Right renal cortex interstitium (tissue), 3 donors: ENCODE results near the gene ENOSF1. TPM values are rescaled to one million over a fixed set of nuclear protein-coding genes. Genes with fewer than 3 reads are reported as not detected.
"Not testable (repeated sequence)": the region's sequence is repeated elsewhere in the genome, so short reads cannot be mapped to it uniquely, and the experiment has no call there.

Experiments used
- DNase-seq, 3 donors: peaks; one replicate each; pipeline ENCODE4 v3.0.0-alpha.2; 2013; ENCODE audit warnings: low read depth in 3 of 3, low spot score in 2 of 3
- polyA plus RNA-seq, 3 donors: library from polyadenylated mRNA; unstranded; fragments of 120-200 nt; gene quantifications; one replicate each; pipeline ENCODE4 v1.2.1, GENCODE V29; 2013; ENCODE audit not compliant: insufficient read length in 3 of 3

The ENOSF1 gene
- polyA plus RNA-seq, 3 donors = 69.8 to 72.7 (median 69.8) TPM

DNA sequence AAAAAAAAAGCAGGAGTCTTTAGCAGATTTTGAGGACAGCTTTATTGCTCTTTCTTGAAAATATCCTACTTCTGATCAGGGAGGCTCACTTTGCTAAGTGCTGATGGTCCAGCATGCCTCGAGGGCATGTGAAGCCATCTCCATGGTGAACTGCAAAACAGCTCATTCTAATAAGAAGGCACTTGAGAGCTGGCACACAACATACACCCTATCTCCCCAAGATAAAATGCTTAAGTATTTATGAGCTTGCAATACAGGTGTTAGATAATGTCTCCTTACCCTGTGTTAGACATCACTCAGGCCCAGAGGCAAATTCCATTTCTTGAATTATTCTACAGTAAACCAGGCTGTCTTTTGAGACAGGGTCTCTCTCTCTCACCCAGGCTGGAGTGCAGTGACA lies 2.7 kb downstream of the ENOSF1 start:
- DNase-seq = no peak

GRCh38 chr18:708096-708495 lies 4.3 kb downstream of the ENOSF1 start:
- DNase-seq = no peak

GRCh38 chr18:706405-706804 lies 6.0 kb downstream of the ENOSF1 start:
- no peak for DNase-seq

DNA sequence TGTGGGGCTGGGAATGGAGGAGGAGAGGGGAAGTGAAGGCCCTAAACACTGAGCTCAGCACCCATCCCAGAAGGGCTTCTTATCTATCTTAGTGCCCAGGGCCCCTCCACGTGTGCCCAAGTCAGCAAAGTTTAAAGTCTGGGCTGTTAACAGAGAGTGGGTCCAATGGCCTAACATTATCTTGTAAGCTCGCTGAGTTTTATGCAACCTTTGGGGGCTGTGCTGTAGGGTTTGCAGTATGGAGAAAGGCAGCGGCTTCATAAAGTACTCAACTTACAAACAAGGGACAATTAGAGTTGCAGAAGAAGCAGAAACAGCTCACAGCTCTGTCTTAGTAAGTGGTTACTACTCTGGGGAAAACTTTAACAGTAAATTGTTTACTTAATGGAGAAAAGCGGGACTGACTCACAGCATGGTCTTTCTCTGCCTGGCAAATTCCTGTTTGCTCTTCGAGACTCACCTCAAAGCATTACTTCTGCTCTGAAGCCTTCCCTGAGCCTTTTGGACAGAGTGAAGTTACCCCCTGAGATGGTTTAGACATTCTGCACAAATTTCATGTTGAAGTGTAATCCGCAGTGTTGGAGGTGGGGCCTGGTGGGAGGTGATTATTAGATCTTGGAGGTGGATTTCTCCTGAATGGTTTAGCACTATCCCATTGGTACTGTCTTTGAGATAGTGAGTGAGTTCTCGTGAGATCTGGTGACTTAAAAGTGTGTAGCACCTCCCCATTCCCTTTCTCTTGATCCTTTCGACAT lies 9.0 kb downstream of the ENOSF1 start:
- DNase-seq = no peak

DNA sequence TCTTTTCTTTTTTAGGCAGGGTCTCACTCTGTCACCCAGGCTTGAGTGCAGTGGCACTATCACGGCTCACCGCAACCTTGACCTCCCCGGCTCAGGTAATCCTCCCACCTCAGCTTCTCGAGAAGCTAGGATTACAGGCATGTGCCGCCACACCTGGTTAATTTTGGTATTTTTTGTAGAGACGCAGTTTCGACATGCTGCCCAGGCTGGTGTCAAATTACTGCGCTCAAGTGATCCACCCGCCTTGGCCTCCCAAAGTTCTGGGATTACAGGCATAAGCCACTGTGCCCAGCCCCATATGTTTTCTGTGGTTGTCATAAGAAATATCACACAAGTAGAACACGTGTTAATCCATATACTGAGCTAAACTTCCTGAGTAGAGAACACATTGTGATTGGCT lies 14.6 kb downstream of the ENOSF1 start:
- peak in 1 of 3 donors; percentile 21 for DNase-seq

GRCh38 chr18:697012-697411 lies 15.4 kb downstream of the ENOSF1 start:
- DNase-seq = no peak

- DNase-seq = no peak
These were observed 18.8 kb downstream of the ENOSF1 start for GRCh38 chr18:693466-694187.

DNA sequence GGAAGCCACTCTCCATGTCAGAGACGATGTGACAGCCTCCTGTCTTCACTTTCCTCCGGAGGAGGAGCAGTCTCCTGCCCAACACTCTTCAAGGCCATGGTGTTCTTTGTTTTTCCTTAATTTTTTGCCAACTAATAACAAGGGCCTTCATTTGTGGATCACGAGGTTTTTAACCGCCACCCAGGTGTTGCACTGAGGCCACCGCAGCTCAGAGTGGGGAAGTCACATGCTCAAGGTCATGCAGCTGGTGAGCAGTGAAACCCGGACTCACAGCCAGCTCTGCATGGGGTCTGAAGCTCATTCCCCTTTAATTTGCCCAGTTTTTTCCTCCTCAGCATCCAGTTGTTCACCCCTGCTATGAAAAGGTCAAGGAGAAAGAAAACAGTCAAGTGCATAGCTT lies 19.6 kb downstream of the ENOSF1 start:
- DNase-seq = no peak

DNA sequence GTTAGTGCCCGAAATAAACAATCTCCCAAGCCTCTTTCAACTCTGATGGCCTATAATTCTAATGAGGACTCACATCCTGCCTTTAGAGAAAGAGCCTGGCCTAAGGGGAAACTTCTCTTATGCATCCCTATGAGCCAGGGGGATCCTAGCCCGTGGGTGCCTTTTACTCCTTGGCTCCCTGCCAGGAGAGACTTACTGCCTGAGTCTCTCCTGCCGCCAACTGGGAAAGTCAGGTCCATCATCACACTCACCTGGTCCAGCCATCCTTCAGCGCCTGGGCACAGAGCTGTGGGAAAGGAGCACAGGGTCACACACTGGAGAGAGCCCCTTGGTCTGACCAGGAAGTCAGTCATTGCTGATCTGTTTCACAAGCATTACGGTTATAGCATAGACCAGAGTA lies 24.1 kb downstream of the ENOSF1 start:
- no peak for DNase-seq

DNA sequence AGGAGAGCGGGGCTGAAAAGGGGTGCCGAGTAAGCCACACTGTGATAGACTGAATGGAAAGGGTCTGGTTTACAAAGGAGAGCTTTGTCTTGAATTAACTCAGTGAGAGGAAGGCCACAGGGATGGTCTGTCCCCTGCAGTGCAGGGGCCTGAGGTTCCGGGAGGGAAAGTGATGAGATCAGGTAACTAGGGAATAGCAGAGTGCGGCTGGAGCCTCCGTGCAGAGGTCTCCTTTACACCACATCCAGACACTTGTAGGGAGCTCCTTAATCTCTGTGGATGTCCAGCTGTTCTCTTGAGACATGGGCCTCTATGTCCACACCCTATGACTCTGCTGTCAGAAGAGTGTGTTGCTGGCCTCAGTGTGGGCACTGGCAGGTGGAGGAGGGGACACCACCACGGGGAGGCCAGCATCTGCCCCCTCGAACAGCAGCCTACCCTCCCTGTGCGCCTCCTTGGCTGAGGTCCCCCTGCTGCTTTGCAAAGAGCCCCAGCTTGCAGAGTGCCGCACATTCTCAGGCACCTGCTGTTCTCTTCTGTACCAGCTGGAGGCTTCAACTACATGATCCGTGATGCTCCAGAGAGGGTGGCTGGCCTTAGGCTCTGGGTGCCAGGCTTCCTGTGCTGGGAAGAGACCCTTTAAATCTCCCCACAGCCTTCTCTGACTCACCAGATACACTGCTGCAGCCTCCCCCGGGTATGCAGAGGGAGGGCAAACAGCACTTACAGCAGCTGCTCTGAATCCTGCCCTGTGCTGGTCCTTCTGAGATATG lies 25.9 kb downstream of the ENOSF1 start:
- no peak for DNase-seq

DNA sequence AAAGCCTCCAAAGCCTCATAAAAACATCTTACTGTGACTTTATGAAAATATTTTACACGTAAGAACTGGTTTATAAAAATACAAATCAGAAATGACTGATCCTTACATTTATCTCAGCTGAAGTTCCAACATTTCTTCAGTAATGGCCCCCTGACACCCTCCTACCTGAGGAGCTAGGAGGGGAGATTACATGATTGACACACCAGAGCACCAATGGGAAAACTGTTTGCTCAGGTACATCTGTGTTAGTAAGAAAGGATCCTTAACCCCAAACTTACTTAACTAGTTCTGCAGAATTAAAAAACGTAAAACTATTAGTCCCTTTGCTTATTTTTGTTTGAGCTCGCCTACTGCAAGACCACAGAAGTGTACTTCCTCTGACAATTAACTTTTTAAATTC lies 27.0 kb downstream of the ENOSF1 start:
- no peak for DNase-seq

GRCh38 chr18:683531-683930 lies 28.9 kb downstream of the ENOSF1 start:
- no peak for DNase-seq

- DNase-seq = no peak
These were observed 29.6 kb downstream of the ENOSF1 start for GRCh38 chr18:682833-683232.

DNA sequence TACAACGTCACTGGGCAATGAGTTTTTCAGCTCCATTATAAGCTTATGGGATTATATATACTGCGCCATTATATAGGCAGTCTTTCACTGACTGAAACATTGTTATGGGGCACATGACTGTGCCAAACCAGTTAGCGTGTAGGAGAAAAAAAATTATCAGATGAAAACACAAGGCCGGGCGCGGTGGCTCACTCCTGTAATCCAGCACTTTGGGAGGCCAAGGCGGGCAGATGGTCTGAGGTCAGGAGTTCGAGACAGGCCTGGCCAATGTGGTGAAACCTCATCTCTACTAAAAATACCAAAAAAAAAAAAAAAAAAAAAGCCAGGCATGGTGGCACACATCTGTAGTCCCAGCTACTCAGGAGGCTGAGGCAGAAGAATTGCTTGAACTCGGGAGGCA lies 30.0 kb downstream of the ENOSF1 start:
- not testable (repeated sequence) for DNase-seq

DNA sequence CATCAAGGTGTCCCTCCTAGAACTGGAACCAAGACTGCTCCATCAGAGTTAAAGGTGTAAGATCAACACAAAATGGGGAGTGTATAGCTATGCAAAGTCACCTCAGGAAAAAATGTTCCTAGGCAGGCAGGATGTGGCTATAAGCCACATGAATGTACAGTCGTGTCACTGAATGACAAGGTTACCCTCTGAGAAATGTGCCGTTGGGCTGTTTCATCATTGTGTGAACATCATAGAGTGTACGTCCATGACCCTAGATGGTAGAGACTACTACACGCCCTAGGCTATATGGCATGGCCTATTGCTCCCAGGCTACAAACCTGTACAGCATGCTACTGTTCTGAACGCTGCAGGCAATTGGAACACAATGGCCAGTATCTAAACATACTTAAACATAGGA lies 30.4 kb downstream of the ENOSF1 start:
- DNase-seq = no peak

DNA sequence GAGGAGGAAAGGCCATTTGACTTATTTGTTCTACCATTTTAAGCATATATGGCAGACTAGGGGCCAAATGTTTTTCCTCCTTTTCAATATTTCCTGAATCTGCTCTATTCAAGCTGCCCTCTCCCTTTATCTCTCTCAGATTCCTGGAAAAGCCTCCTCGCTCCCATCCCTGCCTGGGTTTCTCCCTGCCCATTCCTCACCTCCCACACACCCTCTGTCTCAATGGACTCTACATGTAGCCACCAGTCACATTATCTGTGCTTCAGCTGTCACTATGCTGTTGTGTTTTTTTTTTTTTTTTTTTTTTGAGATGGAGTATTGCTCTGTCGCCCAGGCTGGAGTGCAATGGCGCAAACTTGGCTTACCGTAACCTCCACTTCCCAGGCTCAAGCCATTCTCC lies 32.0 kb downstream of the ENOSF1 start:
- DNase-seq = no peak

- DNase-seq = no peak
These were observed 32.9 kb downstream of the ENOSF1 start for GRCh38 chr18:679516-679915.

DNA sequence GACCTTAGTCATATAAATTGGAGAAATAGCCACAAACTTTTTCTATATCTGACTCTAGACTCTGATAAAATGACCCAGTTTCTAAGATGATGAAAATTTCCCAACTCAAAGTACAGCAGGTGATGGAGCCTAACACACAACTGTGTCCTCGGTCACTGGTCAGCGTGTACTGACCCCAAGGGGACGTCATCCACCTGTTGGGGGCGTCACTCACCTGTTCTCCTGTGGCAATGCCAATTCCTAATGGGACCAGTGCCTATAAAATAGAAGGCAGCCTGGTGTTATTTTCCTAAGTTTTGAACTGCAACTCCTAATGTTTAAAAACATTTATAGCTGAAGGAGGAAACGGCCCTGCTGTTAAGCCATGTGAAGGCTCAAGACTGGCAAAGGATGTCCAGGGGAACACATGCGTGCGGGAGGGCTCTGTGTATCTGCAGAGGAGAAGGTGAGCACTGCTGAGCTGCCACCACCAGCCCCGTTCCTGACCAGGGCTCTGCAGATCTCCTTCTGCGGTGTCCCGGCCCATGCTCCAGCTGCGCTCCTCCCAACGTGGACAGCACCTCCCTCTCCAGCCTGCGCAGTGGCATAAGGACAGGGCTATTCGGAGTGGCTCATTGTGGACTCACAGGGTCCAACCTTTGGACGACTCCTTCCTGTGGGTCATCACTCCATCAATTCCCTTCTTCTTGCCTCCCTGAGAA lies 33.8 kb downstream of the ENOSF1 start:
- DNase-seq = no peak

GRCh38 chr18:677951-678381 lies 34.5 kb downstream of the ENOSF1 start:
- no peak for DNase-seq

DNA sequence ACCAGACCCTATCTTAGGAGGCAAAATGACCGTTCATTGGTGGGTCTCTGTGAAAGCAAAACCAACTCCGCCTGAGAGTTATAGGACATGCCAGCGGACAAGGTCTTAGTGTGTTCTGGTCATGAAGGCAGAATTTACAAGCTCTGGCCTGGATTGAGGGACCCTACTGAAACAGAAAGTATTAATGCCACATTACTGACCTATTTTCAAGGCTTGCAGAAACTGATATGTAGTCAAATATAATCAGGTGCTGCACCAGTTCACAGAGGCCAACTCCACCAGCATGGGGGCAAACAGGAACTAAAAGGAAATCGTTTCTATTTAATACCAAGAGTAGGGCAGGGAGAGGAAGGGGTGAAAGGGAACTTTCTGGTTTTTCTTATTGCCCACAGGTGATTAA lies 35.3 kb downstream of the ENOSF1 start:
- DNase-seq = no peak

DNA sequence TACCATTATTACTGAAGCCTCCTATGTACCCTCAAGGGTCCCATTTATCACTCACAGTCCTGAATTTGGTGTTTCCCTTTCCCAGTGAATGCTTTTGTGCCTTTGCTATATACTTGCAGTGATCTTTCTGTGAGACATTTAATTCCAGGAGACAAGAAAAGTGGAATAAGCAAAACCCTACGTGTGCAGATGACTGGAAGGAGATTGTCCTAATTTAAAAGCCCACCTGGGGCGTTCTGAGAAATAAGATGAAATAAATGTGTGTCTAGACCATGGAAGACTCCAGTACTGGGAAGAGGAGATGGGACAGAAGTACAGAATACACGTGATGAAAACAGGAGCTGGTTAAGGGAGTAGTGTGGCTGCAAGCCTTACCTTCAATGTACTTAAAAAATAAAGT lies 35.7 kb downstream of the ENOSF1 start:
- DNase-seq = no peak
